NCI-H446 treated with DMSO at 0.1 percent for 48 hours (cell line): ENCODE data around the gene DOCK2.

ENCODE experiments used
- DNase-seq: peaks from one replicate; lab custom pipeline; 2025; lab: John Stamatoyannopoulos, UW

DOCK2 gene

GRCh38 chr5:169870211-169870610, 233.1 kb downstream of the DOCK2 start:
- DNase-seq, result no peak

GRCh38 chr5:169871826-169872490, 234.9 kb downstream of the DOCK2 start:
- DNase-seq, result no peak

GRCh38 chr5:169873642-169874041, 236.6 kb downstream of the DOCK2 start:
- no peak for DNase-seq

GRCh38 chr5:169874621-169875020, 237.5 kb downstream of the DOCK2 start:
- DNase-seq, result no peak

GRCh38 chr5:169875091-169875728, 238.1 kb downstream of the DOCK2 start:
- no peak for DNase-seq

GRCh38 chr5:169875731-169876130, 238.7 kb downstream of the DOCK2 start:
- no peak for DNase-seq

GRCh38 chr5:169876386-169876785, 239.3 kb downstream of the DOCK2 start:
- no peak for DNase-seq

- DNase-seq, result no peak
Measured at GRCh38 chr5:169880012-169880663, 243.1 kb downstream of the DOCK2 start.

GRCh38 chr5:169880785-169881184, 243.7 kb downstream of the DOCK2 start:
- DNase-seq, result no peak

- no peak for DNase-seq
Measured at GRCh38 chr5:169881702-169882303, 244.7 kb downstream of the DOCK2 start.

- DNase-seq, result no peak
Measured at GRCh38 chr5:169886033-169886432, 249.0 kb downstream of the DOCK2 start.

- no peak for DNase-seq
Measured at GRCh38 chr5:169886677-169887076, 249.6 kb downstream of the DOCK2 start.

- DNase-seq, result no peak
Measured at GRCh38 chr5:169889572-169889971, 252.5 kb downstream of the DOCK2 start.

GRCh38 chr5:169893010-169893409, 255.9 kb downstream of the DOCK2 start:
- no peak for DNase-seq

GRCh38 chr5:169893571-169893970, 256.5 kb downstream of the DOCK2 start:
- DNase-seq, result no peak

GRCh38 chr5:169895926-169896325, 258.9 kb downstream of the DOCK2 start:
- DNase-seq, result no peak

- no peak for DNase-seq
Measured at GRCh38 chr5:169897481-169897880, 260.4 kb downstream of the DOCK2 start.

GRCh38 chr5:169901896-169902295, 264.8 kb downstream of the DOCK2 start:
- no peak for DNase-seq

GRCh38 chr5:169904059-169904458, 267.0 kb downstream of the DOCK2 start:
- no peak for DNase-seq

GRCh38 chr5:169904508-169904907, 267.4 kb downstream of the DOCK2 start:
- no peak for DNase-seq

- DNase-seq, result no peak
Measured at GRCh38 chr5:169905017-169905416, 267.9 kb downstream of the DOCK2 start.

GRCh38 chr5:169906745-169907649, 269.9 kb downstream of the DOCK2 start:
- no peak for DNase-seq
